Thyroid gland (tissue), 4 donors: ENCODE measurements around the gene GREB1.

Experiments used
- CTCF ChIP-seq, 6 experiments: fragments of 200-600 bp in 3 of 6; fragments of 450-650 bp in 3 of 6; sonication (generic) in 3 of 6; IDR thresholded peaks; one replicate each; pipeline ENCODE4 v1.5.1; 2016 to 2019; ENCODE audit warnings: antibody characterized with exemption in 6 of 6, mild to moderate bottlenecking in 2 of 6, inconsistent platforms in 1 of 6, moderate library complexity in 1 of 6
- POLR2A ChIP-seq, 2 donors: fragments of 450-650 bp; IDR thresholded peaks; one replicate each; pipeline ENCODE4 v1.6.1; 2017; ENCODE audit warnings: antibody characterized with exemption in 2 of 2, mild to moderate bottlenecking in 2 of 2, moderate library complexity in 1 of 2

GRCh38 chr2:11615209-11615608 lies 81.4 kb downstream of the GREB1 start:
- TF ChIP-seq CTCF (IDR thresholded peaks at IDR 0.05) (no peak), POLR2A (IDR thresholded peaks at IDR 0.05) (no peak)
